B cell (primary cell): Measurements from ENCODE around the gene ATP7B. TPM values are rescaled to one million over a fixed set of nuclear protein-coding genes. Genes with fewer than 3 reads are reported as not detected.

ENCODE experiments used
- ATAC-seq: fragments of 200-7000 bp; cut with Tn5 transposase; one replicate; pipeline ENCODE4 v1.10.0; 2021; ENCODE audit warnings: low read depth, mild to moderate bottlenecking, moderate number of reproducible peaks, moderate library complexity
- CTCF ChIA-PET: fragments of 350-600 bp; sonication (Branson Sonifier 250); formaldehyde crosslinking; loops from one replicate; lab custom pipeline; 2021; ENCODE audit warnings: antibody characterized with exemption, inconsistent platforms; lab: Charles Lee
- POLR2A ChIA-PET: fragments of 350-600 bp; sonication (Branson Sonifier 250); formaldehyde crosslinking; loops from one replicate; lab custom pipeline; 2021; ENCODE audit warnings: antibody characterized with exemption; lab: Charles Lee
- DNase-seq: peaks from one replicate; pipeline ENCODE4 v3.0.0; 2013
- H2AFZ ChIP-seq: 2 replicates; pipeline ENCODE4 v1.6.1; 2012; ENCODE audit warnings: mild to moderate bottlenecking, low read depth, low read length; ENCODE audit not compliant: insufficient read depth, poor library complexity, severe bottlenecking
- H3K27ac ChIP-seq, 2 donors: 1 replicate in 1 of 2; 2 replicates in 1 of 2; pipeline ENCODE4 v1.5.1; 2012 to 2013; ENCODE audit warnings: low read length in 2 of 2, mild to moderate bottlenecking in 2 of 2, moderate library complexity in 1 of 2
- H3K27me3 ChIP-seq, 4 experiments: fragments of 200-600 bp in 1 of 4; sonication (generic) in 1 of 4; replicated peaks in 1 of 4; 1 replicate in 2 of 4; 2 replicates in 2 of 4; pipeline versions ENCODE4 v1.6.1 to v1.7.0; 2013 to 2016; ENCODE audit warnings: low read length in 3 of 4, mild to moderate bottlenecking in 2 of 4, mixed read lengths in 1 of 4, moderate library complexity in 1 of 4; ENCODE audit not compliant: insufficient read depth in 4 of 4, control insufficient read depth in 3 of 4; ENCODE audit errors: control extremely low read depth in 1 of 4
- H3K36me3 ChIP-seq, 2 experiments: replicated peaks in 1 of 2; 1 replicate in 1 of 2; 2 replicates in 1 of 2; pipeline versions ENCODE4 v1.6.1 to v1.7.1; 2013; ENCODE audit warnings: low read length in 1 of 2; ENCODE audit not compliant: insufficient read depth in 2 of 2, control insufficient read depth in 1 of 2; ENCODE audit errors: control extremely low read depth in 1 of 2, extremely low read depth in 1 of 2
- H3K4me1 ChIP-seq, 2 donors: fragments of 200-600 bp in 1 of 2; sonication (generic) in 1 of 2; 1 replicate in 1 of 2; 2 replicates in 1 of 2; pipeline versions ENCODE4 v1.5.1 to v1.6.1; 2013 to 2017; ENCODE audit warnings: low read length in 2 of 2; ENCODE audit not compliant: control insufficient read depth in 2 of 2, insufficient read depth in 2 of 2
- H3K4me2 ChIP-seq: replicated peaks from 2 replicates; pipeline ENCODE3; 2012; ENCODE audit warnings: mild to moderate bottlenecking, low read depth, low read length; ENCODE audit not compliant: poor library complexity, severe bottlenecking
- H3K4me3 ChIP-seq, 5 experiments: fragments of 200-600 bp in 1 of 5; sonication (generic) in 1 of 5; 1 replicate in 3 of 5; 2 replicates in 2 of 5; pipeline versions ENCODE4 v1.5.1 to v1.7.0; 2011 to 2016; ENCODE audit warnings: low read length in 4 of 5, mild to moderate bottlenecking in 4 of 5, low read depth in 2 of 5, control low read depth in 1 of 5, moderate library complexity in 1 of 5; ENCODE audit not compliant: insufficient read depth in 1 of 5; ENCODE audit errors: control extremely low read depth in 1 of 5, extremely low read depth in 1 of 5
- H3K79me2 ChIP-seq: fragments of 200-600 bp; sonication (generic); one replicate; pipeline ENCODE4 v1.6.0; 2016; ENCODE audit warnings: low read length; ENCODE audit not compliant: control insufficient read depth, insufficient read depth
- H3K9ac ChIP-seq: fragments of 200-600 bp; sonication (generic); 2 replicates; pipeline ENCODE4 v1.6.1; 2017; ENCODE audit warnings: mild to moderate bottlenecking, low read length, moderate library complexity
- H3K9me3 ChIP-seq, 3 donors: one replicate each; pipeline versions ENCODE4 v1.6.1 to v1.7.1; 2013; ENCODE audit warnings: low read length in 2 of 3; ENCODE audit not compliant: control insufficient read depth in 2 of 3, insufficient read depth in 1 of 3; ENCODE audit errors: control extremely low read depth in 1 of 3
- H4K20me1 ChIP-seq: 2 replicates; pipeline ENCODE4 v1.6.0; 2012; ENCODE audit warnings: mild to moderate bottlenecking, low read length; ENCODE audit not compliant: insufficient read depth, control insufficient read depth, poor library complexity, severe bottlenecking
- H3K27ac Mint-ChIP-seq: one replicate; pipeline ENCODE4 v1.8.0; 2021; ENCODE audit warnings: mixed read lengths
- H3K27me3 Mint-ChIP-seq: one replicate; pipeline ENCODE4 v1.8.0; 2021; ENCODE audit warnings: mixed read lengths
- H3K4me1 Mint-ChIP-seq: one replicate; pipeline ENCODE4 v1.8.0; 2021; ENCODE audit warnings: mixed read lengths
- H3K4me3 Mint-ChIP-seq: one replicate; pipeline ENCODE4 v1.8.0; 2021; ENCODE audit warnings: mixed read lengths
- H3K9me3 Mint-ChIP-seq: one replicate; pipeline ENCODE4 v1.8.0; 2022; ENCODE audit warnings: mixed read lengths; ENCODE audit not compliant: insufficient read depth
- CTCF ChIP-seq: fragments of 200-600 bp; IDR thresholded peaks from one replicate; pipeline ENCODE4 v1.8.0; 2022; ENCODE audit warnings: antibody characterized with exemption, mild to moderate bottlenecking
- EZH2 ChIP-seq: IDR thresholded peaks from 2 replicates; pipeline ENCODE4 v1.6.1; 2012; ENCODE audit warnings: borderline replicate concordance, low read depth, mild to moderate bottlenecking, moderate library complexity, low read length; ENCODE audit not compliant: insufficient read depth, poor library complexity, severe bottlenecking
- WGBS: methylation state at CpG from one replicate; pipeline ENCODE4 v1.1.5; 2013; ENCODE audit warnings: missing lambda C conversion rate; ENCODE audit not compliant: insufficient coverage; 5-methylcytosine and 5-hydroxymethylcytosine counted together
- intact Hi-C: fragments of 100-400 bp; cut with micrococcal nuclease; formaldehyde crosslinking; loops from one replicate; pipeline ENCODE4 v1.10.0; 2022
- polyA plus RNA-seq: library from polyadenylated mRNA; depleted of rRNA; stranded (reverse); fragments of >200 nt; gene quantifications from 2 replicates; pipeline ENCODE4 v1.2.3, GENCODE V29; 2012
- total RNA-seq, 2 donors: library from RNA; stranded (reverse); fragments of 120-200 nt in 1 of 2; gene quantifications; 1 replicate in 1 of 2; 2 replicates in 1 of 2; pipeline versions ENCODE4 v1.2.3 to v1.2.4, GENCODE V29; 2013 to 2022

The ATP7B gene
- total and polyA plus RNA-seq, 2 donors (not counting 1 experiment from before 2014, with no cell fraction given) = 0.10 to 0.91 TPM

- Mint-ChIP-seq H3K9me3 (no peaks in the 10 kb centered on the region), H3K27ac (no peak overlapping the region), H3K4me3 (no peak overlapping the region), H3K27me3 (peaks cover 34% of the 10 kb centered on the region), H3K4me1 (no peaks in the 10 kb centered on the region)
- Histone ChIP-seq H2AFZ (no peak overlapping the region), H3K36me3 (no peaks in the 10 kb centered on the region), H3K4me1 (no peaks in the 10 kb centered on the region), H3K9ac (no peak overlapping the region), H3K4me2 (no peak overlapping the region), H3K27ac (no peak overlapping the region), H3K27me3 (peaks cover 0 to 24% (median 2%) of the 10 kb centered on the region in 4 experiments), H3K4me3 (no peak overlapping the region), H4K20me1 (no peaks in the 10 kb centered on the region), H3K9me3 (no peaks in the 10 kb centered on the region), H3K79me2 (no peaks in the 10 kb centered on the region)
- TF ChIP-seq CTCF = no peak
- no peak for TF ChIP-seq EZH2
- intact Hi-C loops = no loop called here
- 49% methylated on average over 4 of the region's 9 CpGs for WGBS
- POLR2A ChIA-PET = no interaction called here
- DNase-seq (no peak), ATAC-seq (no peak)
- CTCF ChIA-PET = no interaction called here
Measured at GRCh38 chr13:51995677-51996551, 15.3 kb downstream of the ATP7B start.

DNA sequence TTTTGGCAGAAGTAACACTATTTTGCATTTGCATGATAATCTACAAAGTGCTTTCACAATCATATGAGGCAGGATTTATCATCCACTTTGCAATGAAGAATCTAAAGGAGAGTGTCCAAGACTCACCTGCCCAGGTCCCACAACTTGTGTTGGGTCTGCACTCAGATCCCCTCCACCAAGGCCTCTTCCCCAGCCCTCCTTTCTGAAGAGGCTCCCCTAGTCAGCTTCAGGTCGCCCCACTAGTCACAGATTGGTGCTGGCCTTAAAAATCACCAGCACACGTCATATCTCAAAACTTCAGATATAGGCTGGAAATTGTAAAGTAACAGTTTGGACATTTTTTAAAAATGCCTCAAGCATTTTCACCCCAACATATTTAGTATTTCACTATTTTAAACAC is 17.5 kb downstream of the ATP7B start:
- no peak overlapping the region for H3K9ac ChIP-seq

More for the DNA sequence above, 17.5 kb downstream of the ATP7B start:
- no peaks in the 10 kb centered on the region for H3K9me3 Mint-ChIP-seq
- H3K27me3 Mint-ChIP-seq = peaks cover 22% of the 10 kb centered on the region
- Histone ChIP-seq H3K79me2 (no peaks in the 10 kb centered on the region), H3K4me3 (no peak overlapping the region), H2AFZ (no peak overlapping the region), H3K4me1 (no peaks in the 10 kb centered on the region), H4K20me1 (no peaks in the 10 kb centered on the region), H3K27ac (no peak overlapping the region), H3K27me3 (peaks cover 0 to 13% (median 2%) of the 10 kb centered on the region in 4 experiments), H3K4me2 (no peak overlapping the region), H3K36me3 (no peaks in the 10 kb centered on the region), H3K9me3 (no peaks in the 10 kb centered on the region)
- no peak overlapping the region for H3K27ac Mint-ChIP-seq
- H3K4me1 Mint-ChIP-seq = no peaks in the 10 kb centered on the region
- no CpG with 5 or more reads among the region's 2 CpGs for WGBS
- DNase-seq (no peak), ATAC-seq (no peak)
- no peak overlapping the region for H3K4me3 Mint-ChIP-seq
- POLR2A ChIA-PET = no interaction called here
- TF ChIP-seq EZH2 (no peak), CTCF (no peak)
- intact Hi-C loops = no loop called here
- CTCF ChIA-PET = interaction anchor here (1.3 to 1.7 kb wide), 2 partner anchors 8 to 10 kb away, joined by 3 to 4 read pairs; no protein-coding TSS in a partner anchor
